HG03521 (cell line): ENCODE data around the gene HEYL.
"Not testable (repeated sequence)": the region's sequence is repeated elsewhere in the genome, so short reads cannot be mapped to it uniquely, and the experiment has no call there.

ENCODE experiments used
- ATAC-seq: cut with Tn5 transposase; IDR thresholded peaks from one replicate; pipeline ENCODE4 v1.9.1; 2021; ENCODE audit warnings: mild to moderate bottlenecking, moderate library complexity; ENCODE audit not compliant: unreplicated experiment

The HEYL gene

DNA sequence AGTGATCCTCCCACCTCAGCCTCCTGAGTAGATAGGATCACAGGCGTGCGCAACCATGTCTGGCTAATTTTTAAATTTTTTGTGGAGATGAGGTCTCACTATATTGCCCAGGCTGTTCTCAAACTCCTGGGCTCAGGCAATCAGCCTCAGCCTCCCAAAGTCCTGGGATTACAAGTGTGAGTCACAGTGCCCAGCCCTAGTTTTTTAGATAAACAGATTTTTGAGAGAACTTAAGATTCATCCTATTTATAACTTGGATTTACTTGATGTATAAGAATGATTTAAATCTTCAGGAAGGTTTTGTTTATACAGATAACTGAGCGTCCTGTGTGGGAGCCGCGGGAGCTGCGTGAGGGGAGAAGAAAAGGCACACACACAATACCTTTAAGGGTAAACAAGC lies 26.2 kb downstream of the HEYL start:
- no peak for ATAC-seq

GRCh38 chr1:39609618-39610331 lies 29.7 kb downstream of the HEYL start:
- ATAC-seq: no peak

DNA sequence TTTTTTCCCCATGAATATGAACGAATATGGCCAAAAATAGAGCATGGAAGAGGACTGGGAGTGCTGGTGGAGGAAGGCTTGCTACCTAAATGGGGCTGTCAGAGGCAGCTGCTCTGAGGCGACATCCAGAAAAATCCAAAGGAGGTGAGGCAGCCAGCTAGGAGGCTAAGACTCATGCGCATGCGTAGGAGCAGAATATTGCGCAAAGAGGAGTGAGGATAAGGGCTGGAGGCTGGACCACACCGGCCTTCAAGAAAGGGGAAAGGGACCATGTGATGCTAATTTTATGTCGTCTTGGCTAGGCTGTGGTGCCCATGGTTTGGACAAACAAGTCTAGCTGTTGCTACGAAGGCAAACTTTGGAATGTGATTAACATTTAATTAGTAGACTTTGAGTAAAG lies 30.5 kb downstream of the HEYL start:
- no peak for ATAC-seq

GRCh38 chr1:39603677-39604076 lies 35.8 kb downstream of the HEYL start:
- ATAC-seq: not testable (repeated sequence)

- ATAC-seq: not testable (repeated sequence)
These were observed 37.7 kb downstream of the HEYL start for GRCh38 chr1:39601667-39602255.

DNA sequence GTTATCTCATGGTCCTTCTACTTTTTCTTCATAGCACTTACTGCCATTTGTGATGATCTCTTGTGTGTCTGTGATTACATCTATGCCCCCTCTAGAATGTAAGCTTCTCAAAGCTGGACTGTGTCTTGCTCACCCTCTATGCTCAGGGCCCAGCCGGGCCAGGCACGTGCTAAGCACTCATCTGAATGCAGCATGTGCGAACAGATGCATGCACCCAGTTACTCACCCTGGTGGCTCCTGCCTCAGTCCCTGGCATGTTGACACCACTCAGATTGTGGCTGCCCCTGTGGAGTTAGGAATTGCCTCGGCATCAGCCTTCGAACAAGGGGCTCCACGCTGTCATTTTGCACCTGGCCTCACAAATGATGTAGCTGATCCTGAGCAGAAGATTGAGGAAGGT lies 43.3 kb downstream of the HEYL start:
- no peak for ATAC-seq

GRCh38 chr1:39593386-39593785 lies 46.1 kb downstream of the HEYL start:
- no peak for ATAC-seq

GRCh38 chr1:39592069-39592468 lies 47.4 kb downstream of the HEYL start:
- no peak for ATAC-seq

DNA sequence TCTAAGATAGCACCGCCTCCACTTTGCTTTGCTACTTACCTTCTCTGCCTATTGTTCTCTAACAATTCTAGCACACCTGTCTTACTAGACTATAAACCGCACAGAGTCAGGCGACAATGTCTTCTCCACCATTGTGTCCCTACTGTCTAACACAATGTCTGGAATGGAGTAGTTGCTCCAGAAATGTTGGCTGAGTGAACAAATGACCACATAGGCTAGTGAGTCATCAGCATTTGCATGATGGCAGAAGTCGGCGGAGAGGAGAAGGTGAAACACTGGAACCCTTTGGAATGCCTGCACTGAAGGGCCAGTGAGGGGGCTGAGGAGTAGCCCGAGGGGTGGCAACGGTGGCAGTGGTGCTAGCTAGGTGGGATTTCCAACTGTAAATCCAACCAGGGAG lies 48.9 kb downstream of the HEYL start:
- ATAC-seq: no peak

DNA sequence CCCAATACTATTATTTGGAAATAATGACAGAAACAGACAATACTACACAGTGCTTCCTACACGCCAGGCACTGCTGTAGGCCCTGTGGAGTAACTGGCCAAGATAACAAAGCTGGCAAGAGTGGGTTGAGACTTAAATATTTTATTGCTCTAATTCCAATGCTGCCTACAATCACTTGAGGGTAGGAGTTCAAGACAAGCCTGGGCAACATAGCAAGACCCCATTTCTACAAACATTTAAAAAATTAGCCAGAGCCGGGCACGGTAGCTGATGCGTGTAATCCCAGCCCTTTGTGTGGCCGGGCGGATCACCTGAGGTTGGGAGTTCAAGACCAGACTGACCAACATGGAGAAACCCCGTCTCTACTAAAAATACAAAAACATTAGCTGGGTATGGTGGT lies 53.5 kb downstream of the HEYL start:
- ATAC-seq: no peak

- peak; percentile 45 for ATAC-seq
These were observed 63.3 kb downstream of the HEYL start for GRCh38 chr1:39576016-39576657.

DNA sequence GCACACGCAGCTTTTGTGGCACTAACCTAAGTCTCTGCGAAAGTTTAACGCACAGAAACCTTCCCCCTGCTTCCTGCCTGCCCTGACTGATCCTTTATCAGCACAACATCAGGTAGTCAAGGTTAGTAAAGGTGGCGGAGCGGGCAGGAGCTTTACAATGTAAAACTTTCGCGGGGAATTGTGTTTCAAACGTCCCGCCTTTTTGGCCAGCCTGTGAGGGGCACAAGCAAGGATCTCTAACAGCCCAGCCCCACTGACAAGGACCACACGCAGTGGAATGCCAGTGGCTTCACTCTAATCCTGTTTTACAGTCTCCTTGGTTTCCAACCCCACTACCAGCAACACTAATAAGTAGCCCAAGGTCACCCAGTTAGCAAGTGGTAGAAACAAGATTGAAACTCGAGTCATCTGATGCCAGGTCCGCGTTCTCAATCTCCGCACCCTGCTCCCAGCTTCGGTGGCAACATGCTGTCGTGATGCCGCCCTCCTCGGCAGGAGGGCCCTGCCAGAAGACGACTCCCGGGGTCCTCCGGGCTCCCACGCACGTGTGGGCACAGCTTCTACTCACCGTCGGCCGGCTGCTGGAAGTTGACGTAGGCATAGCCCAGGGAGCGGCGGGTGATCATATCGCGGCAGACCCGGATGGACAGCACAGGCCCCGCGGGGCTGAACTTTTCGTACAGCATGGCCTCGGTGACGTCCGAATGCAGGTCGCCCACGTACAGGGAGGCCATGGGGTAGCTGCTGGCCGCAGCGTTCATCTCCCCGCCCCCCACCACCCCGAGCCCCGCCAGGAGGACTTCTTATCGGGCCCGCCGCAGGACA lies 64.0 kb downstream of the HEYL start:
- ATAC-seq: no peak

- no peak for ATAC-seq
These were observed 64.8 kb downstream of the HEYL start for GRCh38 chr1:39574646-39575045.
